B cell (primary cell): ENCODE results near the gene MPC1. TPM values are rescaled to one million over a fixed set of nuclear protein-coding genes. Genes with fewer than 3 reads are reported as not detected.

ENCODE experiments used
- ATAC-seq: fragments of 200-7000 bp; cut with Tn5 transposase; one replicate; pipeline ENCODE4 v1.10.0; 2021; ENCODE audit warnings: low read depth, mild to moderate bottlenecking, moderate number of reproducible peaks, moderate library complexity
- CTCF ChIA-PET: fragments of 350-600 bp; sonication (Branson Sonifier 250); formaldehyde crosslinking; loops from one replicate; lab custom pipeline; 2021; ENCODE audit warnings: antibody characterized with exemption, inconsistent platforms; lab: Charles Lee
- POLR2A ChIA-PET: fragments of 350-600 bp; sonication (Branson Sonifier 250); formaldehyde crosslinking; loops from one replicate; lab custom pipeline; 2021; ENCODE audit warnings: antibody characterized with exemption; lab: Charles Lee
- DNase-seq: peaks from one replicate; pipeline ENCODE4 v3.0.0; 2013
- H2AFZ ChIP-seq: 2 replicates; pipeline ENCODE4 v1.6.1; 2012; ENCODE audit warnings: mild to moderate bottlenecking, low read depth, low read length; ENCODE audit not compliant: insufficient read depth, poor library complexity, severe bottlenecking
- H3K27ac ChIP-seq, 2 donors: 1 replicate in 1 of 2; 2 replicates in 1 of 2; pipeline ENCODE4 v1.5.1; 2012 to 2013; ENCODE audit warnings: low read length in 2 of 2, mild to moderate bottlenecking in 2 of 2, moderate library complexity in 1 of 2
- H3K27me3 ChIP-seq, 4 experiments: fragments of 200-600 bp in 1 of 4; sonication (generic) in 1 of 4; replicated peaks in 1 of 4; 1 replicate in 2 of 4; 2 replicates in 2 of 4; pipeline versions ENCODE4 v1.6.1 to v1.7.0; 2013 to 2016; ENCODE audit warnings: low read length in 3 of 4, mild to moderate bottlenecking in 2 of 4, mixed read lengths in 1 of 4, moderate library complexity in 1 of 4; ENCODE audit not compliant: insufficient read depth in 4 of 4, control insufficient read depth in 3 of 4; ENCODE audit errors: control extremely low read depth in 1 of 4
- H3K36me3 ChIP-seq, 2 experiments: replicated peaks in 1 of 2; 1 replicate in 1 of 2; 2 replicates in 1 of 2; pipeline versions ENCODE4 v1.6.1 to v1.7.1; 2013; ENCODE audit warnings: low read length in 1 of 2; ENCODE audit not compliant: insufficient read depth in 2 of 2, control insufficient read depth in 1 of 2; ENCODE audit errors: control extremely low read depth in 1 of 2, extremely low read depth in 1 of 2
- H3K4me1 ChIP-seq, 2 donors: fragments of 200-600 bp in 1 of 2; sonication (generic) in 1 of 2; 1 replicate in 1 of 2; 2 replicates in 1 of 2; pipeline versions ENCODE4 v1.5.1 to v1.6.1; 2013 to 2017; ENCODE audit warnings: low read length in 2 of 2; ENCODE audit not compliant: control insufficient read depth in 2 of 2, insufficient read depth in 2 of 2
- H3K4me2 ChIP-seq: replicated peaks from 2 replicates; pipeline ENCODE3; 2012; ENCODE audit warnings: mild to moderate bottlenecking, low read depth, low read length; ENCODE audit not compliant: poor library complexity, severe bottlenecking
- H3K4me3 ChIP-seq, 5 experiments: fragments of 200-600 bp in 1 of 5; sonication (generic) in 1 of 5; 1 replicate in 3 of 5; 2 replicates in 2 of 5; pipeline versions ENCODE4 v1.5.1 to v1.7.0; 2011 to 2016; ENCODE audit warnings: low read length in 4 of 5, mild to moderate bottlenecking in 4 of 5, low read depth in 2 of 5, control low read depth in 1 of 5, moderate library complexity in 1 of 5; ENCODE audit not compliant: insufficient read depth in 1 of 5; ENCODE audit errors: control extremely low read depth in 1 of 5, extremely low read depth in 1 of 5
- H3K79me2 ChIP-seq: fragments of 200-600 bp; sonication (generic); one replicate; pipeline ENCODE4 v1.6.0; 2016; ENCODE audit warnings: low read length; ENCODE audit not compliant: control insufficient read depth, insufficient read depth
- H3K9ac ChIP-seq: fragments of 200-600 bp; sonication (generic); 2 replicates; pipeline ENCODE4 v1.6.1; 2017; ENCODE audit warnings: mild to moderate bottlenecking, low read length, moderate library complexity
- H3K9me3 ChIP-seq, 3 donors: one replicate each; pipeline versions ENCODE4 v1.6.1 to v1.7.1; 2013; ENCODE audit warnings: low read length in 2 of 3; ENCODE audit not compliant: control insufficient read depth in 2 of 3, insufficient read depth in 1 of 3; ENCODE audit errors: control extremely low read depth in 1 of 3
- H4K20me1 ChIP-seq: 2 replicates; pipeline ENCODE4 v1.6.0; 2012; ENCODE audit warnings: mild to moderate bottlenecking, low read length; ENCODE audit not compliant: insufficient read depth, control insufficient read depth, poor library complexity, severe bottlenecking
- H3K27ac Mint-ChIP-seq: one replicate; pipeline ENCODE4 v1.8.0; 2021; ENCODE audit warnings: mixed read lengths
- H3K27me3 Mint-ChIP-seq: one replicate; pipeline ENCODE4 v1.8.0; 2021; ENCODE audit warnings: mixed read lengths
- H3K4me1 Mint-ChIP-seq: one replicate; pipeline ENCODE4 v1.8.0; 2021; ENCODE audit warnings: mixed read lengths
- H3K4me3 Mint-ChIP-seq: one replicate; pipeline ENCODE4 v1.8.0; 2021; ENCODE audit warnings: mixed read lengths
- H3K9me3 Mint-ChIP-seq: one replicate; pipeline ENCODE4 v1.8.0; 2022; ENCODE audit warnings: mixed read lengths; ENCODE audit not compliant: insufficient read depth
- CTCF ChIP-seq: fragments of 200-600 bp; IDR thresholded peaks from one replicate; pipeline ENCODE4 v1.8.0; 2022; ENCODE audit warnings: antibody characterized with exemption, mild to moderate bottlenecking
- EZH2 ChIP-seq: IDR thresholded peaks from 2 replicates; pipeline ENCODE4 v1.6.1; 2012; ENCODE audit warnings: borderline replicate concordance, low read depth, mild to moderate bottlenecking, moderate library complexity, low read length; ENCODE audit not compliant: insufficient read depth, poor library complexity, severe bottlenecking
- WGBS: methylation state at CpG from one replicate; pipeline ENCODE4 v1.1.5; 2013; ENCODE audit warnings: missing lambda C conversion rate; ENCODE audit not compliant: insufficient coverage; 5-methylcytosine and 5-hydroxymethylcytosine counted together
- intact Hi-C: fragments of 100-400 bp; cut with micrococcal nuclease; formaldehyde crosslinking; loops from one replicate; pipeline ENCODE4 v1.10.0; 2022
- polyA plus RNA-seq: library from polyadenylated mRNA; depleted of rRNA; stranded (reverse); fragments of >200 nt; gene quantifications from 2 replicates; pipeline ENCODE4 v1.2.3, GENCODE V29; 2012
- total RNA-seq, 2 donors: library from RNA; stranded (reverse); fragments of 120-200 nt in 1 of 2; gene quantifications; 1 replicate in 1 of 2; 2 replicates in 1 of 2; pipeline versions ENCODE4 v1.2.3 to v1.2.4, GENCODE V29; 2013 to 2022

Gene MPC1
- total and polyA plus RNA-seq, 2 donors (not counting 1 experiment from before 2014, with no cell fraction given) = 19.8 to 23.9 TPM

- Histone ChIP-seq H2AFZ (no peak overlapping the region), H3K4me3 (no peak overlapping the region), H3K4me1 (no peaks in the 10 kb centered on the region), H3K9me3 (peaks cover 0 to 10% (median 0%) of the 10 kb centered on the region in 3 donors), H3K4me2 (no peak overlapping the region), H3K36me3 (no peaks in the 10 kb centered on the region), H3K27me3 (no peaks in the 10 kb centered on the region), H3K27ac (no peak overlapping the region), H4K20me1 (no peaks in the 10 kb centered on the region), H3K9ac (no peak overlapping the region), H3K79me2 (no peaks in the 10 kb centered on the region)
- intact Hi-C loops = no loop called here
- Mint-ChIP-seq H3K9me3 (peaks cover 10% of the 10 kb centered on the region), H3K27ac (no peak overlapping the region), H3K4me1 (peaks cover under 1% of the 10 kb centered on the region), H3K27me3 (no peaks in the 10 kb centered on the region), H3K4me3 (no peak overlapping the region)
- TF ChIP-seq CTCF = no peak
- no peak for TF ChIP-seq EZH2
- ATAC-seq = no peak
- no peak for DNase-seq
- ChIA-PET POLR2A (no interaction called here), CTCF (no interaction called here)
- WGBS = 81% methylated on average over 5 of the region's 5 CpGs
These were observed 33.1 kb upstream of the MPC1 start for GRCh38 chr6:166415833-166416347.

- Histone ChIP-seq H3K4me1 (peaks cover 0 to 5% of the 10 kb centered on the region in 2 donors), H3K9me3 (peaks cover 0 to 10% (median 0%) of the 10 kb centered on the region in 3 donors), H3K27ac (no peak overlapping the region), H3K9ac (no peak overlapping the region), H3K4me2 (no peak overlapping the region), H3K4me3 (no peak overlapping the region), H3K79me2 (no peaks in the 10 kb centered on the region), H3K36me3 (no peaks in the 10 kb centered on the region), H4K20me1 (no peaks in the 10 kb centered on the region), H3K27me3 (no peaks in the 10 kb centered on the region), H2AFZ (no peak overlapping the region)
- intact Hi-C loops = no loop called here
- H3K9me3 Mint-ChIP-seq = peaks cover 10% of the 10 kb centered on the region
- 41% methylated on average over 4 of the region's 5 CpGs for WGBS
- POLR2A ChIA-PET = no interaction called here
- ATAC-seq (no peak), DNase-seq (no peak)
- TF ChIP-seq EZH2 (no peak), CTCF (no peak)
- no peak overlapping the region for H3K27ac Mint-ChIP-seq
- H3K27me3 Mint-ChIP-seq = no peaks in the 10 kb centered on the region
- CTCF ChIA-PET = no interaction called here
- H3K4me1 Mint-ChIP-seq = peaks cover 6% of the 10 kb centered on the region
- H3K4me3 Mint-ChIP-seq = no peak overlapping the region
These were observed 32.6 kb upstream of the MPC1 start for GRCh38 chr6:166415306-166415705.
